ENCODE measurements around the gene TMCC3. TPM values are rescaled to one million over a fixed set of nuclear protein-coding genes. Genes with fewer than 3 reads are reported as not detected.

TMCC3 gene
- total and polyA plus RNA-seq, 2 of the 13 experiments (the other 11 are each of a cell fraction or from before 2014, with no cell fraction given): not detected

DNA sequence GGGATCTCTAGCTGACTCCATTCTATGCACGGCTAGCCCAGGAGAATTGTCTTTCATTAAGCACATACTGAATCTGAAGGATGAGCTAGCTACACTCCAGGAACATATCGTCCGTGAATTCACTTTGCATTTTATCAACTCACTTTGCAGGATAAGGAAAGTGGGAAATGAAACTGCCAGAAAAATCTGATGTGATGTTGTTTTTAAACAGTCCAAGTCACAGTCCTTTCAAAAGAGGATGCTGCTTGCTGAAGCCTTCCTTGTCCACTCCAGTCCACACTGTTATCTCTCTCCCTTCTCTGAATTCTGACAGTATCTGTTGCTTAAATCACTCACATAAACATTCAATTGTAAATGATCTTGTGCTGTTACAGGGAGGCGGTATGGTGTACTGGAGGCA, 12.7 kb upstream of the TMCC3 start:
- ChIA-PET POLR2A (no interaction called here), CTCF (ENCODE audit: low intra/inter-chr PET ratio, low total read pairs) (no interaction called here)
- Histone ChIP-seq H3K79me2 (ENCODE audit: insufficient read depth, low read length) (no peaks in the 10 kb centered on the region), H3K9me3 (ENCODE audit: low read length) (no peaks in the 10 kb centered on the region), H2AFZ (ENCODE audit: low read length) (no peak overlapping the region), H3K4me3 (replicated peaks in 1 of 3; ENCODE audit: insufficient read depth in 1 of 3, low read depth in 2 of 3, low read length in 3 of 3) (no peak overlapping the region), H3K36me3 (replicated peaks in 1 of 2; ENCODE audit: control insufficient read depth in 1 of 2, insufficient read depth in 2 of 2, low read length in 2 of 2) (no peaks in the 10 kb centered on the region), H3K27ac (ENCODE audit: extremely low read length, insufficient read depth, low read length) (no peak overlapping the region), H3K27me3 (ENCODE audit: control insufficient read depth in 1 of 2, insufficient read depth in 2 of 2, low read length in 2 of 2) (peaks cover 0 to 8% of the 10 kb centered on the region in 2 experiments; a peak in 2 of 5 replicates), H3K9ac (ENCODE audit: insufficient read depth, low read depth, low read length) (no peak overlapping the region), H3K4me1 (ENCODE audit: insufficient read depth, low read length) (no peaks in the 10 kb centered on the region), H4K20me1 (ENCODE audit: insufficient read depth, low read length) (no peaks in the 10 kb centered on the region), H3K4me2 (ENCODE audit: low read depth, low read length) (no peak overlapping the region)
- intact Hi-C loops (cut with micrococcal nuclease; ENCODE audit: unreplicated experiment) (no loop called here), in situ Hi-C loops (cut with HindIII; ENCODE audit: extremely low pct_ligation_motif_present, low pct_unique_long_range_greater_than_20kb) (no loop called here)
- no peak for ATAC-seq
- no TSS peak for BruUV-seq (replicated peaks)
- 13% methylated on average over 4 of the region's 4 CpGs for WGBS (ENCODE audit: low lambda C conversion rate)
- TF ChIP-seq ZNF235 (CRISPR knock-in tag; IDR thresholded peaks at IDR 0.05; ENCODE audit: borderline replicate concordance) (no peak), ZNF543 (CRISPR knock-in tag; IDR thresholded peaks at IDR 0.05) (no peak), REL (CRISPR knock-in tag; conservative IDR thresholded peaks at IDR 0.05) (no peak), MAFG (CRISPR knock-in tag; IDR thresholded peaks at IDR 0.05) (no peak), ZNF432 (CRISPR knock-in tag; IDR thresholded peaks at IDR 0.05; ENCODE audit: borderline replicate concordance) (no peak)
- DNase-seq (ENCODE audit: low spot score): no peak
- no peak for FAIRE-seq

DNA sequence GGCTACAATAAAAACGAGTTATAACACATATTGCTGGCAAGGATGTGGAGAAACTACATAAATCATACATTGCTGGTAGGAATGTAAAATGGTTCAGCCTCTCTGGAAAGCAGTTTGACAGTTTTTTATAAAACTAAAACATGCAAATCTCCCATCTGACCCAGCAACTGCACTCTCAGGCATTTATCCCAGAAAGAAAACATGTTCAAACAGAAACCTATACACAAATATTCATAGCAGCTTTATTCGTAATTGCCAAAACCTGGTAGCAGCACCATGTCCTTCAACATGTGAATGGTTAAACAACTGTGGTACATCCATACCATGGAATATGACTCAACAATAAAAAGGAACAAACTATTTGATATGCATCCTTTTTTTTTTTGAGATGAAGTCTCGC, 10.1 kb upstream of the TMCC3 start:
- Histone ChIP-seq H3K79me2 (ENCODE audit: insufficient read depth, low read length) (no peaks in the 10 kb centered on the region), H3K4me1 (ENCODE audit: insufficient read depth, low read length) (no peaks in the 10 kb centered on the region), H3K27ac (ENCODE audit: extremely low read length, insufficient read depth, low read length) (no peak overlapping the region), H3K27me3 (ENCODE audit: control insufficient read depth in 1 of 2, insufficient read depth in 2 of 2, low read length in 2 of 2) (peaks cover 0 to 19% of the 10 kb centered on the region in 2 experiments; a peak in 2 of 5 replicates), H3K36me3 (replicated peaks in 1 of 2; ENCODE audit: control insufficient read depth in 1 of 2, insufficient read depth in 2 of 2, low read length in 2 of 2) (no peaks in the 10 kb centered on the region), H3K4me3 (replicated peaks in 1 of 3; ENCODE audit: insufficient read depth in 1 of 3, low read depth in 2 of 3, low read length in 3 of 3) (no peak overlapping the region), H3K9me3 (ENCODE audit: low read length) (no peaks in the 10 kb centered on the region), H4K20me1 (ENCODE audit: insufficient read depth, low read length) (no peaks in the 10 kb centered on the region), H2AFZ (ENCODE audit: low read length) (no peak overlapping the region), H3K9ac (ENCODE audit: insufficient read depth, low read depth, low read length) (no peak overlapping the region), H3K4me2 (ENCODE audit: low read depth, low read length) (no peak overlapping the region)
- 4% methylated on average over 3 of the region's 3 CpGs for WGBS (ENCODE audit: low lambda C conversion rate)
- ATAC-seq (no peak), DNase-seq (ENCODE audit: low spot score) (no peak), FAIRE-seq (no peak)
- in situ Hi-C loops (cut with HindIII; ENCODE audit: extremely low pct_ligation_motif_present, low pct_unique_long_range_greater_than_20kb): no loop called here
- CTCF ChIA-PET (ENCODE audit: low intra/inter-chr PET ratio, low total read pairs): no interaction called here
- POLR2A ChIA-PET: no interaction called here
- BruUV-seq (replicated peaks): no TSS peak
- intact Hi-C loops (cut with micrococcal nuclease; ENCODE audit: unreplicated experiment): no loop called here
- TF ChIP-seq FOXO1 (CRISPR knock-in tag; IDR thresholded peaks at IDR 0.05) (no peak), REL (CRISPR knock-in tag; conservative IDR thresholded peaks at IDR 0.05) (no peak), ADNP (CRISPR knock-in tag; IDR thresholded peaks at IDR 0.05) (no peak), ZNF563 (CRISPR knock-in tag; IDR thresholded peaks at IDR 0.05) (no peak), JARID2 (CRISPR knock-in tag; IDR thresholded peaks at IDR 0.05; ENCODE audit: insufficient replicate concordance) (no peak), SRY (CRISPR knock-in tag; IDR thresholded peaks at IDR 0.05) (no peak), NBN (conservative IDR thresholded peaks at IDR 0.05) (no peak), FOXA3 (CRISPR knock-in tag; IDR thresholded peaks at IDR 0.05) (no peak), HMG20B (CRISPR knock-in tag; conservative IDR thresholded peaks at IDR 0.05) (no peak)
- TF ChIP-seq, protein P1, sequence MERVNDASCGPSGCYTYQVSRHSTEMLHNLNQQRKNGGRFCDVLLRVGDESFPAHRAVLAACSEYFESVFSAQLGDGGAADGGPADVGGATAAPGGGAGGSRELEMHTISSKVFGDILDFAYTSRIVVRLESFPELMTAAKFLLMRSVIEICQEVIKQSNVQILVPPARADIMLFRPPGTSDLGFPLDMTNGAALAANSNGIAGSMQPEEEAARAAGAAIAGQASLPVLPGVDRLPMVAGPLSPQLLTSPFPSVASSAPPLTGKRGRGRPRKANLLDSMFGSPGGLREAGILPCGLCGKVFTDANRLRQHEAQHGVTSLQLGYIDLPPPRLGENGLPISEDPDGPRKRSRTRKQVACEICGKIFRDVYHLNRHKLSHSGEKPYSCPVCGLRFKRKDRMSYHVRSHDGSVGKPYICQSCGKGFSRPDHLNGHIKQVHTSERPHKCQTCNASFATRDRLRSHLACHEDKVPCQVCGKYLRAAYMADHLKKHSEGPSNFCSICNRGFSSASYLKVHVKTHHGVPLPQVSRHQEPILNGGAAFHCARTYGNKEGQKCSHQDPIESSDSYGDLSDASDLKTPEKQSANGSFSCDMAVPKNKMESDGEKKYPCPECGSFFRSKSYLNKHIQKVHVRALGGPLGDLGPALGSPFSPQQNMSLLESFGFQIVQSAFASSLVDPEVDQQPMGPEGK (CRISPR knock-in tag; IDR thresholded peaks at IDR 0.05): no peak
- TF ChIP-seq, protein P2, sequence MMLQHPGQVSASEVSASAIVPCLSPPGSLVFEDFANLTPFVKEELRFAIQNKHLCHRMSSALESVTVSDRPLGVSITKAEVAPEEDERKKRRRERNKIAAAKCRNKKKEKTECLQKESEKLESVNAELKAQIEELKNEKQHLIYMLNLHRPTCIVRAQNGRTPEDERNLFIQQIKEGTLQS (CRISPR knock-in tag; IDR thresholded peaks at IDR 0.05): no peak
